Measurements from ENCODE around the gene IFNL4.

Gene IFNL4

DNA sequence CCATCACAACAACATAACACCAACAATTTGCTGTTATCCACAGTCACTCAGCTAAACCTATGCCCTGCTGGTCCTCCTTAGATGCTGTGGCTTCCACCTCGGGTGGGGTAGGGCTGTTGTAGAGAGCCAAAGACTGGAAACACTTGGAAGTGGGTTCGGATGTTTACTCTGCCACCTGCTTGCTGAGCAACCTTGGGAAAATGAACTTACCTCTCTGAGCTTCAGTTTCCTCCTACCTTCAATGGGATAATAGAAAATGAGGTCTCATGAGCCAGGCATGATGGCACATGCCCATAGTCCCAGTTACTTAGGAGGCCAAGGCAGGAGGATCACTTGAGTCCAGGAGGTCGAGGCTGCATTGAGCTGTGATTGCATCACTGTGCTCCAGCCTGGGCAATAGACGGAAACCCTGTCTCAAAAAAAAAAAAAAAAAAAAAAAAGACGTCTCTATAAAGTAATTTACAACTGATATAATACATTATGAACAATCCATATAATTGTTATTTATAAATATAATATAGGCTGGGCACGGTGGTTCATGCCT, 41.3 kb downstream of the IFNL4 start:
- Histone ChIP-seq H3K18ac (ENCODE audit: low read depth in 1 of 2, low read length in 2 of 2) (no peak overlapping the region), H3K4me2 (ENCODE audit: low read length, poor library complexity, severe bottlenecking) (no peak overlapping the region)

DNA sequence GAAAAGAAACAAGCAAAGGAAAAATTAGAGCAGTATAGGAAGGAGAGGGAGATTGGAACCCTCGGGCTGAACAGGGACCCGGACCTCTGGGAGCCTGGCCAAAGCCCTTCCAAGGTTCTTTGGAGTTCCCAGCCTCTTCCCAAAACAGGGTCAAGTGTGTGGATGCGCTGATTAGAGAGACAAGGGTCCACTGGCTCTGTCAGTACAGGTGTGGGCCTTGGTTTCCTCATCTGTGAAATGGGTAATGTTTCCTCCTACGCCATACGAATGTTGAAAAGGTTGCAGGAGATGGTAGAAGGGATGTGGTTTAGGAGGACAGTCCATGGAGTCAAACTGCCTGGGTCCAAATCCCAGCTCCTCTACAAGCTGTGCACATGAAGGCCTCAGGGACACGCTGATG, 42.5 kb downstream of the IFNL4 start:
- Histone ChIP-seq H3K4me3 (ENCODE audit: insufficient read depth in 1 of 2, low read depth in 1 of 2, low read length in 2 of 2) (no peak overlapping the region), H3K9ac (ENCODE audit: low read length) (no peak overlapping the region), H3K4me2 (ENCODE audit: low read length, poor library complexity, severe bottlenecking) (no peak overlapping the region), H3K23ac (ENCODE audit: low read length in 2 of 2) (no peak overlapping the region), H3K79me1 (replicated peaks; ENCODE audit: low read length, poor library complexity, severe bottlenecking) (no peaks in the 10 kb centered on the region), H4K91ac (ENCODE audit: low read length) (no peak overlapping the region), H3K36me3 (ENCODE audit: control insufficient read depth in 1 of 2, insufficient read depth in 2 of 2, low read depth in 1 of 2, low read length in 2 of 2) (no peaks in the 10 kb centered on the region), H2BK12ac (ENCODE audit: low read length in 2 of 2) (no peak overlapping the region), H2BK15ac (ENCODE audit: low read depth, poor library complexity, severe bottlenecking) (no peak overlapping the region), H4K8ac (ENCODE audit: low read length) (no peak overlapping the region), H2AK5ac (ENCODE audit: low read length, severe bottlenecking) (no peak overlapping the region), H2BK120ac (ENCODE audit: low read depth, low read length) (no peak overlapping the region), H3K18ac (ENCODE audit: low read depth in 1 of 2, low read length in 2 of 2) (no peak overlapping the region), H3K27me3 (ENCODE audit: control insufficient read depth in 1 of 2, insufficient read depth in 1 of 2, low read length in 2 of 2) (peaks cover 37 to 65% of the 10 kb centered on the region in 2 experiments), H3K9me3 (ENCODE audit: control insufficient read depth, low read length) (no peaks in the 10 kb centered on the region), H2BK5ac (ENCODE audit: low read depth, low read length, poor library complexity, severe bottlenecking) (no peak overlapping the region), H3K14ac (ENCODE audit: low read length in 2 of 2) (no peak overlapping the region), H3K4me1 (ENCODE audit: control insufficient read depth, insufficient read depth, low read depth, low read length) (peaks cover 1% of the 10 kb centered on the region), H3K4ac (ENCODE audit: low read depth in 1 of 2, low read length in 2 of 2) (no peak overlapping the region), H3K27ac (ENCODE audit: low read length, poor library complexity, severe bottlenecking) (no peak overlapping the region), H2AFZ (ENCODE audit: low read depth, low read length) (no peak overlapping the region)
- 80% methylated on average over 6 of the region's 6 CpGs for WGBS
- DNase-seq, result no peak

More for the DNA sequence above, 41.3 kb downstream of the IFNL4 start:
- Histone ChIP-seq H4K8ac (ENCODE audit: low read length) (no peak overlapping the region), H3K9ac (ENCODE audit: low read length) (no peak overlapping the region), H3K79me1 (replicated peaks; ENCODE audit: low read length, poor library complexity, severe bottlenecking) (no peaks in the 10 kb centered on the region), H3K36me3 (ENCODE audit: control insufficient read depth in 1 of 2, insufficient read depth in 2 of 2, low read depth in 1 of 2, low read length in 2 of 2) (no peaks in the 10 kb centered on the region), H3K23ac (ENCODE audit: low read length in 2 of 2) (no peak overlapping the region), H3K4me1 (ENCODE audit: control insufficient read depth, insufficient read depth, low read depth, low read length) (peaks cover 1% of the 10 kb centered on the region), H4K91ac (ENCODE audit: low read length) (no peak overlapping the region), H3K27ac (ENCODE audit: low read length, poor library complexity, severe bottlenecking) (no peak overlapping the region), H2AFZ (ENCODE audit: low read depth, low read length) (no peak overlapping the region), H2BK15ac (ENCODE audit: low read depth, poor library complexity, severe bottlenecking) (no peak overlapping the region), H2BK5ac (ENCODE audit: low read depth, low read length, poor library complexity, severe bottlenecking) (no peak overlapping the region), H2BK12ac (ENCODE audit: low read length in 2 of 2) (no peak overlapping the region), H2BK120ac (ENCODE audit: low read depth, low read length) (no peak overlapping the region), H2AK5ac (ENCODE audit: low read length, severe bottlenecking) (no peak overlapping the region), H3K27me3 (ENCODE audit: control insufficient read depth in 1 of 2, insufficient read depth in 1 of 2, low read length in 2 of 2) (peaks cover 45 to 59% of the 10 kb centered on the region in 2 experiments), H3K14ac (ENCODE audit: low read length in 2 of 2) (no peak overlapping the region), H3K4me3 (ENCODE audit: insufficient read depth in 1 of 2, low read depth in 1 of 2, low read length in 2 of 2) (no peak overlapping the region), H3K9me3 (ENCODE audit: control insufficient read depth, low read length) (no peaks in the 10 kb centered on the region), H3K4ac (ENCODE audit: low read depth in 1 of 2, low read length in 2 of 2) (no peak overlapping the region)
- WGBS, result 88% methylated on average over 3 of the region's 6 CpGs
- DNase-seq, result no peak

DNA sequence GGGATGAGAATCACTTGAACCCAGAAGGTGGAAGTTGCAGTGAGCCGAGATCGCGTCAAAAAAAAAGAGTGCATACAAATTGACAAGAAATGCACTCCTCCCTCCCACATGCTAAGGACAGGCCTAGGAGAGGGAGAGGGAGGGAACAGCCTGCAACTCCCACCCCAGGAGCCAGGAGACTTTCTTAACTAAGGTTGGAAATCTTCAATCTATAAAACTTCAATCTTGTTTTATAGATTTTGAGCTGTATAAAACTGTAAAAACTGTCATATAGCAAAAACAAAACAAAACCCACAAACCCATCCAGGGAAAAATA, 43.2 kb downstream of the IFNL4 start:
- H3K9me3 ChIP-seq (ENCODE audit: control insufficient read depth, low read length), result no peaks in the 10 kb centered on the region
- WGBS, result no CpG with 5 or more reads among the region's 3 CpGs
- peaks cover 44 to 69% of the 10 kb centered on the region in 2 experiments for H3K27me3 ChIP-seq (ENCODE audit: control insufficient read depth in 1 of 2, insufficient read depth in 1 of 2, low read length in 2 of 2)

DNA sequence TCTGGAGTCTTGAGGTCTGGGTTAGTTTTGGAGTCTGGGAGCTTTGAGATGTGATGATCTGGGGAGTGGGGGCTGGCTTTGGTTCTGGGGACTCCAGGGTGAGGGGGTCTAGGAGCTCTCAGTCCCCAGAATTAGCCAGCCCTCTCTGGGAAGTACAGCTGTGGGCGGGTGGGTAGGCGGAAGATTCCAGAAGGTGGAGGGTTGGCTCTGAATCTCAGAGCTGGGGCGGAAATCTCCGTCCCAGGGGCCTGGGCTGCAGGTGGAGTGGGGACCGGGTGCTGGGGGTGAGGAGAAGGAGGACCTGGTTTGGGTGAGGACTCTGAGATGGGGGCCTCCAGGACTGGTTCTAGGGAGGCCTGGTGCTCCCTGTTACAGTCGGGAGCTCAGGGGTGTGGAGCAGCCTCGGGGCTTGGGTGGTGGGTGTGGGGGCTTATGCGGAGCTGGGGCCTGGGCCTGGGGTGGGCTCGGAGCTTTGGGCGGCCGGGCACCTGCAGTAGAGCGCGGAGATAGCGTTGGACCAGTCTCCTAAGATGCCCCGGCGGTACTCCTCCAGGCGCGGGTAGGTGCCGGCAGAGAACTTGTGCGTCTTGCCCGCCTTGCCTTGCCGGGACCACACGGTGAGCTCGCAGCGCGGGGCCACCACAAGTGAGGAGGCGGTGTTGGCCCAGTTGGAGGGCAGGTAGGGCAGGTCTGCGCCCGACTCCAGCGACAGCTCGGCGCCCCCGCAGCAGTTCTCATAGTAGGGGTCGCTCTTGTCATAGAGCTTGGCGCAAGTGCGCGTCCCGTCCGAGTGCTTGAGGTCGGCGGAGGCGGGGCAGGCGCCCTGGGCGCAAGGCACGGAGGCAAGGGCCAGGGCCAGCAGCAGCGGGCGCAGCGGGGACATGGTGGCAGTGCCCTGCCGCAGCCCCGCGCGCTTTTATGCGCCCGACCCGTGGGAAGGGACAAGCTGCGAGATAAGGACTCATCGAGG, 45.0 kb downstream of the IFNL4 start, which contains the start of gene SYCN:
Gene SYCN, minus strand, starts transcription at position 892 of the 970 bp plus-strand sequence. Its CDS starts 9 bp downstream, at position 883.
- Histone ChIP-seq H3K4ac (ENCODE audit: low read depth in 1 of 2, low read length in 2 of 2) (no peak within 1 kb of the TSS), H3K9me3 (ENCODE audit: control insufficient read depth, low read length) (no peaks in the 10 kb centered on the region), H3K4me2 (ENCODE audit: low read length, poor library complexity, severe bottlenecking) (no peak within 1 kb of the TSS), H4K91ac (ENCODE audit: low read length) (no peak within 1 kb of the TSS), H2BK12ac (ENCODE audit: low read length in 2 of 2) (no peak within 1 kb of the TSS), H3K14ac (ENCODE audit: low read length in 2 of 2) (no peak within 1 kb of the TSS), H3K23ac (ENCODE audit: low read length in 2 of 2) (no peak within 1 kb of the TSS), H3K36me3 (ENCODE audit: control insufficient read depth in 1 of 2, insufficient read depth in 2 of 2, low read depth in 1 of 2, low read length in 2 of 2) (no peaks in the 10 kb centered on the region), H3K27ac (ENCODE audit: low read length, poor library complexity, severe bottlenecking) (no peak within 1 kb of the TSS), H3K4me1 (ENCODE audit: control insufficient read depth, insufficient read depth, low read depth, low read length) (peaks cover 7% of the 10 kb centered on the region), H3K79me1 (replicated peaks; ENCODE audit: low read length, poor library complexity, severe bottlenecking) (no peaks in the 10 kb centered on the region), H3K9ac (ENCODE audit: low read length) (no peak within 1 kb of the TSS), H4K8ac (ENCODE audit: low read length) (no peak within 1 kb of the TSS), H3K4me3 (ENCODE audit: insufficient read depth in 1 of 2, low read depth in 1 of 2, low read length in 2 of 2) (no peak within 1 kb of the TSS), H3K18ac (ENCODE audit: low read depth in 1 of 2, low read length in 2 of 2) (no peak within 1 kb of the TSS), H2AFZ (ENCODE audit: low read depth, low read length) (no peak within 1 kb of the TSS), H2AK5ac (ENCODE audit: low read length, severe bottlenecking) (no peak within 1 kb of the TSS), H2BK15ac (ENCODE audit: low read depth, poor library complexity, severe bottlenecking) (no peak within 1 kb of the TSS), H3K27me3 (ENCODE audit: control insufficient read depth in 1 of 2, insufficient read depth in 1 of 2, low read length in 2 of 2) (peaks cover 55 to 74% of the 10 kb centered on the region in 2 experiments), H2BK120ac (ENCODE audit: low read depth, low read length) (no peak within 1 kb of the TSS), H2BK5ac (ENCODE audit: low read depth, low read length, poor library complexity, severe bottlenecking) (no peak within 1 kb of the TSS)
- 30% methylated on average over 57 of the region's 57 CpGs for WGBS
- no peak for DNase-seq

More for the DNA sequence above, 43.2 kb downstream of the IFNL4 start:
- H3K4me1 ChIP-seq (ENCODE audit: control insufficient read depth, insufficient read depth, low read depth, low read length), result peaks cover 1% of the 10 kb centered on the region
- H3K79me1 ChIP-seq (replicated peaks; ENCODE audit: low read length, poor library complexity, severe bottlenecking), result no peaks in the 10 kb centered on the region
- no peak overlapping the region for H3K4ac ChIP-seq (ENCODE audit: low read depth in 1 of 2, low read length in 2 of 2)
- no peak overlapping the region for H3K4me2 ChIP-seq (ENCODE audit: low read length, poor library complexity, severe bottlenecking)
- H4K8ac ChIP-seq (ENCODE audit: low read length), result no peak overlapping the region
- DNase-seq, result no peak
- no peak overlapping the region for H3K18ac ChIP-seq (ENCODE audit: low read depth in 1 of 2, low read length in 2 of 2)
- no peak overlapping the region for H2BK120ac ChIP-seq (ENCODE audit: low read depth, low read length)
- H3K36me3 ChIP-seq (ENCODE audit: control insufficient read depth in 1 of 2, insufficient read depth in 2 of 2, low read depth in 1 of 2, low read length in 2 of 2), result no peaks in the 10 kb centered on the region
- no peak overlapping the region for H3K23ac ChIP-seq (ENCODE audit: low read length in 2 of 2)
- no peak overlapping the region for H4K91ac ChIP-seq (ENCODE audit: low read length)
- no peak overlapping the region for H2BK15ac ChIP-seq (ENCODE audit: low read depth, poor library complexity, severe bottlenecking)
- no peak overlapping the region for H3K4me3 ChIP-seq (ENCODE audit: insufficient read depth in 1 of 2, low read depth in 1 of 2, low read length in 2 of 2)
- H2BK5ac ChIP-seq (ENCODE audit: low read depth, low read length, poor library complexity, severe bottlenecking), result no peak overlapping the region
- no peak overlapping the region for H2AFZ ChIP-seq (ENCODE audit: low read depth, low read length)
- no peak overlapping the region for H2BK12ac ChIP-seq (ENCODE audit: low read length in 2 of 2)
- H3K27ac ChIP-seq (ENCODE audit: low read length, poor library complexity, severe bottlenecking), result no peak overlapping the region
- H3K14ac ChIP-seq (ENCODE audit: low read length in 2 of 2), result no peak overlapping the region
- no peak overlapping the region for H2AK5ac ChIP-seq (ENCODE audit: low read length, severe bottlenecking)
- no peak overlapping the region for H3K9ac ChIP-seq (ENCODE audit: low read length)
